ENCODE results near the gene F12. TPM values are rescaled to one million over a fixed set of nuclear protein-coding genes. Genes with fewer than 3 reads are reported as not detected.
"Not testable (repeated sequence)": the region's sequence is repeated elsewhere in the genome, so short reads cannot be mapped to it uniquely, and the experiment has no call there.

F12 gene
- total and polyA plus RNA-seq, 2 donors (not counting 3 experiments of a cell fraction or from before 2014, with no cell fraction given): 1.00 to 1.4 TPM

DNA sequence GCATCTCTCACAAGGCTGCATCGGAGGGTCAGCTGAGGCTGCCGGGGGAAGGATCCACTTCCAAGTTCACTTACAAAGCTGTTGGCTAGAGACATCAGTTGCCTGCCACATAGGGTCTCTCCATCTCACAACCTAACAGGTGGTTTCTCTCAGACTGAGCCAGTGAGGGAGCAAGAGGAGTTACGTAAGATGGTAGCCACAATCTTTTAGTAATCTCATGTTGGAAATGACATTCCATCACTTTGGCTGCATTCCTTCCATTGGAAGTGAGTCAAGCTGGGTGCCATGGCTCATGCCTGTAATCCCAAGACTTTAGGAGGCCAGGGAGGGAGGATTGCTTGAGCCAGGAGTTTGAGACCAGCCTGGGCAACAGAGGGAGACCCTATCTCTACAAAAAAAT lies 9.7 kb upstream of the F12 start:
- CTCF ChIA-PET: interaction anchor here (1.3 to 2.0 kb wide), 3 partner anchors 15 to 28 kb away, joined by 3 to 5 read pairs (median 5); no protein-coding TSS in a partner anchor
- Histone ChIP-seq H3K36me3 (ENCODE audit: control insufficient read depth in 2 of 2, extremely low read depth in 1 of 2, insufficient read depth in 2 of 2, low read length in 2 of 2) (no peaks in the 10 kb centered on the region), H3K9ac (replicated peaks; ENCODE audit: extremely low read depth, insufficient read depth, low read length) (no peak overlapping the region), H2AFZ (ENCODE audit: low read depth, low read length) (no peak overlapping the region), H3K4me3 (replicated peaks in 1 of 3; ENCODE audit: insufficient read depth in 1 of 3, low read depth in 1 of 3, low read length in 3 of 3) (no peak overlapping the region), H3K27me3 (ENCODE audit: control insufficient read depth in 2 of 2, insufficient read depth in 2 of 2, low read length in 2 of 2) (peaks cover 0 to 1% of the 10 kb centered on the region in 2 experiments), H3K27ac (ENCODE audit: insufficient read depth, low read depth, low read length) (no peak overlapping the region), H3K79me2 (ENCODE audit: control insufficient read depth, insufficient read depth, low read length) (no peaks in the 10 kb centered on the region), H3K9me1 (replicated peaks; ENCODE audit: control insufficient read depth, extremely low read depth, insufficient read depth, low read length) (no peaks in the 10 kb centered on the region), H3K4me2 (ENCODE audit: insufficient read depth, low read length) (no peak overlapping the region), H4K20me1 (replicated peaks; ENCODE audit: control insufficient read depth, extremely low read depth, insufficient read depth, low read length) (no peaks in the 10 kb centered on the region), H3K4me1 (ENCODE audit: control insufficient read depth, extremely low read depth, insufficient read depth, low read length) (no peaks in the 10 kb centered on the region), H3K9me3 (replicated peaks; ENCODE audit: control insufficient read depth, insufficient read depth, low read length) (no peaks in the 10 kb centered on the region)
- dilution Hi-C loops (cut with MboI; ENCODE audit: extremely low pct_ligation_motif_present, low sequenced_read_pairs): no loop called here
- intact Hi-C loops (cut with micrococcal nuclease): no loop called here
- DNase-seq (ENCODE audit: low read depth, low spot score): no peak
- POLR2A ChIA-PET: no interaction called here
- no TSS peak for BruUV-seq (replicated peaks)
- no peak for TF ChIP-seq EZH2 (IDR thresholded peaks at IDR 0.05; ENCODE audit: borderline replicate concordance, low read depth, low read length, severe bottlenecking)
- TF ChIP-seq, protein P1, sequence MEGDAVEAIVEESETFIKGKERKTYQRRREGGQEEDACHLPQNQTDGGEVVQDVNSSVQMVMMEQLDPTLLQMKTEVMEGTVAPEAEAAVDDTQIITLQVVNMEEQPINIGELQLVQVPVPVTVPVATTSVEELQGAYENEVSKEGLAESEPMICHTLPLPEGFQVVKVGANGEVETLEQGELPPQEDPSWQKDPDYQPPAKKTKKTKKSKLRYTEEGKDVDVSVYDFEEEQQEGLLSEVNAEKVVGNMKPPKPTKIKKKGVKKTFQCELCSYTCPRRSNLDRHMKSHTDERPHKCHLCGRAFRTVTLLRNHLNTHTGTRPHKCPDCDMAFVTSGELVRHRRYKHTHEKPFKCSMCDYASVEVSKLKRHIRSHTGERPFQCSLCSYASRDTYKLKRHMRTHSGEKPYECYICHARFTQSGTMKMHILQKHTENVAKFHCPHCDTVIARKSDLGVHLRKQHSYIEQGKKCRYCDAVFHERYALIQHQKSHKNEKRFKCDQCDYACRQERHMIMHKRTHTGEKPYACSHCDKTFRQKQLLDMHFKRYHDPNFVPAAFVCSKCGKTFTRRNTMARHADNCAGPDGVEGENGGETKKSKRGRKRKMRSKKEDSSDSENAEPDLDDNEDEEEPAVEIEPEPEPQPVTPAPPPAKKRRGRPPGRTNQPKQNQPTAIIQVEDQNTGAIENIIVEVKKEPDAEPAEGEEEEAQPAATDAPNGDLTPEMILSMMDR (IDR thresholded peaks at IDR 0.05; ENCODE audit: extremely low read depth in 1 of 2, insufficient read depth in 1 of 2, low read depth in 1 of 2, low read length in 2 of 2): no peak
- TF ChIP-seq, protein P2, sequence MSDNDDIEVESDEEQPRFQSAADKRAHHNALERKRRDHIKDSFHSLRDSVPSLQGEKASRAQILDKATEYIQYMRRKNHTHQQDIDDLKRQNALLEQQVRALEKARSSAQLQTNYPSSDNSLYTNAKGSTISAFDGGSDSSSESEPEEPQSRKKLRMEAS (IDR thresholded peaks at IDR 0.05; ENCODE audit: insufficient read depth, insufficient read length): no peak
- TF ChIP-seq FOS (IDR thresholded peaks at IDR 0.05; ENCODE audit: borderline replicate concordance, insufficient read depth, low read length): no peak
- no peak for TF ChIP-seq MYC (IDR thresholded peaks at IDR 0.05; ENCODE audit: low read depth, low read length)
- TF ChIP-seq POLR2AphosphoS5 (IDR thresholded peaks at IDR 0.05; ENCODE audit: insufficient read depth, low read depth, low read length): no peak
- TF ChIP-seq JUN (IDR thresholded peaks at IDR 0.05; ENCODE audit: borderline replicate concordance, insufficient read depth, insufficient read length, low read depth): no peak
- TF ChIP-seq POLR2A (IDR thresholded peaks at IDR 0.05; ENCODE audit: low read depth, low read length): no peak
- no peak for FAIRE-seq

DNA sequence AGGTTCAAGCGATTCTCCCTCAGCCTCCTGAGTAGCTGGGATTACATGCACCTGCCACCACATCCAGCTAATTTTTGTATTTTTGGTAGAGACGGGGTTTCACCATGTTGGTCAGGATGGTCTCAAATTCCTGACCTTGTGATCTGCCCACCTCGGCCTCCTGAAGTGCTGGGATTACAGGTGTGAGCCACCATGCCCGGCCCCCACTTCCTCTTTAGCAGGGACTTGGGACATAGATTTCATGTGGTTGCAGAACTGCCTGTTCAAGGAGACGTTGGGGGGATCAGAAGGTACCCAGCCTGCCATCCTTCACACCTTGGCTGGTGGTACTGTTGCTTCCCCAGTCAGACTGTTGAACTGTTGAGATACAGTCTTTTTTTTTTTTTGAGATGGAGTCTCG lies 7.7 kb upstream of the F12 start:
- H3K27me3 ChIP-seq (ENCODE audit: control insufficient read depth in 2 of 2, insufficient read depth in 2 of 2, low read length in 2 of 2); H3K9me1 ChIP-seq (replicated peaks; ENCODE audit: control insufficient read depth, extremely low read depth, insufficient read depth, low read length); H4K20me1 ChIP-seq (replicated peaks; ENCODE audit: control insufficient read depth, extremely low read depth, insufficient read depth, low read length); H3K79me2 ChIP-seq (ENCODE audit: control insufficient read depth, insufficient read depth, low read length); POLR2A ChIA-PET; H3K4me1 ChIP-seq (ENCODE audit: control insufficient read depth, extremely low read depth, insufficient read depth, low read length); H3K9me3 ChIP-seq (replicated peaks; ENCODE audit: control insufficient read depth, insufficient read depth, low read length); H2AFZ ChIP-seq (ENCODE audit: low read depth, low read length); H3K4me3 ChIP-seq (replicated peaks in 1 of 3; ENCODE audit: insufficient read depth in 1 of 3, low read depth in 1 of 3, low read length in 3 of 3); H3K9ac ChIP-seq (replicated peaks; ENCODE audit: extremely low read depth, insufficient read depth, low read length); H3K27ac ChIP-seq (ENCODE audit: insufficient read depth, low read depth, low read length); intact Hi-C loops (cut with micrococcal nuclease); H3K4me2 ChIP-seq (ENCODE audit: insufficient read depth, low read length); DNase-seq (ENCODE audit: low read depth, low spot score); dilution Hi-C loops (cut with MboI; ENCODE audit: extremely low pct_ligation_motif_present, low sequenced_read_pairs); BruUV-seq (replicated peaks); FAIRE-seq; H3K36me3 ChIP-seq (ENCODE audit: control insufficient read depth in 2 of 2, extremely low read depth in 1 of 2, insufficient read depth in 2 of 2, low read length in 2 of 2): not testable (repeated sequence)
- CTCF ChIA-PET: interaction anchor here (1.2 to 1.6 kb wide), 3 partner anchors 10 to 39 kb away, joined by 3 to 6 read pairs (median 4); no protein-coding TSS in a partner anchor
